ENCODE data around the gene ZC3H12A.
A peak's percentile ranks its signal among the peaks of the same experiment; 100 is the strongest.
"Not testable (repeated sequence)": the region's sequence is repeated elsewhere in the genome, so short reads cannot be mapped to it uniquely, and the experiment has no call there.

Gene ZC3H12A

GRCh38 chr1:37479255-37480124, 5.1 kb downstream of the ZC3H12A start:
- peak; percentile 88 for DNase-seq

DNA sequence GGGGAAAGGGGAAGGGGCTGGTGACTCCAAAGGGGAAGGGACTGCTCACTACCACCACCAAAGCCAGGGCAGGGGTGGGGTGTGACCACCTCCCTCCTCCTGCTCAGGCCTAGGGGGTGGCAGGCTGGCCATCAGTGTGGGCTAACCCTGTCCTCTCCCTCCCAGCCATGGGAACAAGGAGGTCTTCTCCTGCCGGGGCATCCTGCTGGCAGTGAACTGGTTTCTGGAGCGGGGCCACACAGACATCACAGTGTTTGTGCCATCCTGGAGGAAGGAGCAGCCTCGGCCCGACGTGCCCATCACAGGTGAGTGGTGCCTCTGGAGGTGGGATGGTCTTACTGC, 5.7 kb downstream of the ZC3H12A start:
- DNase-seq = no peak

DNA sequence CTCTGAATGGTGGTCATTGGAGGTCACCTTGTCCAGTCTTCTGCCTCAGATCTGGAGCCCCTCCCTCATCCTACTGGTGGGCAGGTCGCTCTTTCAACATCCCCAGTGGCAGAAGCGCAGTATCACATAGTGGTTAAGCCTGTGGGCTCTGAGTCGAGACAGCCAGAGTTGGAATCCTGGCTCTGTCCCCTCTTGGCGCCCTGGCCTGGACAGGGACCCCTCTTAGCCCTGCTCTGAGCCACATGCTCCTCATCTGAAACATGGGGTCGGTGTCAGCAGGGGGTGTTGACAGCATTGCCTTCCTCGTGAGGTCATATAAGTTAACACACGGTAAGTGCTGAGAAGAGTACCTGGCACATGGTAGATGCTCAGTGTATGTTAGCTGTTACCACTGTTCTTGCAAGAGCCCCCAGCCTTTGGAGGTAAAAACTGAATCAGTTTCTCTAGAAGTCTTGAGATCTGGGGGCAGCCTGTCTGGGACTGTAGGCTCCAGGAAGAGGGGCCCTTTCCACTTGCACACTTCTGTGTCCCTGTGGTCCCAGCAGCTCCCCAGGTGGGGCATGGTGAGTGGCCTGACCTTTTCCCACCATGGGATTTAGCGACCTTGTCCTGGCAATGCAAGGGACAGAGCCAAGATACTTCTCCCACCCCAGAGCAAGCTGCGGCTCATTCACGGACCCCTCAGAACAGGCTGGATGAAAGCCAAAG, 6.4 kb downstream of the ZC3H12A start:
- no peak for DNase-seq

GRCh38 chr1:37481289-37482003, 7.1 kb downstream of the ZC3H12A start:
- no peak for DNase-seq

DNA sequence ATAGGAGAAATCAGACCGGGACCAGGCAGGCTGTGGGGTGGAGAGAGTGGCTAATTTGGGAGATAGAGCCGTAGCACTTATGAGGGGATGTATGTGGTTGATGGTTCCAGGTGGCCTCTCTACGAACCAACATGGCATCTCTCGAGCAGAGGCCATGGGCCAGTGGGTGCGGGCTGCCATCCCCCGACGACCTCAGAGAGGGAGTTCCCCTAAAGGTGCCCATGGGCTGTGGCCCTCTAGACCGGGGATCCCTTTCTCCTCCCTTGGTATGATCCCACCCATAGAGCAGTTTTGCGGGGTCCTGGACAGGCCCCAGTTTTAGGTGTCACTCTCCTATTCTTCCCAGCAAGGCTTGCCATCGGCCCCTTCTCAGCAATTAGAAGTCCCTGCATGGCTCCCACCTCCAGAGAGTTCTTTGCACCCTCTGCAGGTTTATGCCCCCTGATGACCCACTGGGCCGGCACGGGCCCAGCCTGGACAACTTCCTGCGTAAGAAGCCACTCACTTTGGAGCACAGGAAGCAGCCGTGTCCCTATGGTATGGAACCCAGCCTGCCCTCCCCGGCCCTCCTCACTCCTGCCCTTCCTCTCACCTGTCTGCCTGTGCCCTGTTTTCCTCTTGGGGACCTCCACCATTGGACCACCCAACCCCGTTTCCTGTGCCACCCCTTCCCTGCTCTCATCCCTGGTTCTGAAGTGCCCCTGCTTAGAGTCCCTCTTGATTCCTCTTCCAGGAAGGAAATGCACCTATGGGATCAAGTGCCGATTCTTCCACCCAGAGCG, 7.8 kb downstream of the ZC3H12A start:
- DNase-seq = no peak

DNA sequence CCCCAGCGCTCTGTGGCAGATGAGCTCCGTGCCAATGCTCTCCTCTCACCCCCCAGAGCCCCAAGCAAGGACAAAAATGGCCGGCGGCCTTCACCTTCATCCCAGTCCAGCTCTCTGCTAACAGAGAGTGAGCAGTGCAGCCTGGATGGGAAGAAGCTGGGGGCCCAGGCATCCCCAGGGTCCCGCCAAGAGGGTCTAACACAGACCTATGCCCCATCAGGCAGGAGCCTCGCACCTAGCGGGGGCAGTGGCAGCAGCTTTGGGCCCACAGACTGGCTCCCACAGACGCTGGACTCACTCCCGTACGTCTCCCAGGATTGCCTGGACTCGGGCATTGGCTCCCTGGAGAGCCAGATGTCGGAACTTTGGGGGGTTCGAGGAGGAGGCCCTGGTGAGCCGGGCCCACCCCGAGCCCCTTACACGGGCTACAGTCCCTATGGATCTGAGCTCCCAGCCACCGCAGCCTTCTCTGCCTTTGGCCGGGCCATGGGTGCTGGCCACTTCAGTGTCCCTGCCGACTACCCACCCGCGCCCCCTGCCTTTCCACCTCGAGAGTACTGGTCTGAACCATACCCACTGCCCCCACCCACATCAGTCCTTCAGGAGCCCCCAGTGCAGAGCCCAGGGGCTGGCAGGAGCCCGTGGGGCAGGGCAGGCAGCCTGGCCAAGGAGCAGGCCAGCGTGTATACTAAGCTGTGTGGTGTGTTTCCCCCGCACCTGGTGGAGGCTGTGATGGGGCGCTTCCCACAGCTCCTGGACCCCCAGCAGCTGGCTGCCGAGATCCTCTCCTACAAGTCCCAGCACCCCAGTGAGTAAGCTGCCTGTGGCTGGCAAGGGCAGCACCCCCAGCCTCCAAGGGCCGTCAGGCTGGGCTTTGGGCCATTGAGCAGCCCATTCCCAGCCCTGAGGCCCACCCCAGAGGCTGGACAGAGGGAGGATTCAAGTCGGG, 8.7 kb downstream of the ZC3H12A start:
- no peak for DNase-seq

DNA sequence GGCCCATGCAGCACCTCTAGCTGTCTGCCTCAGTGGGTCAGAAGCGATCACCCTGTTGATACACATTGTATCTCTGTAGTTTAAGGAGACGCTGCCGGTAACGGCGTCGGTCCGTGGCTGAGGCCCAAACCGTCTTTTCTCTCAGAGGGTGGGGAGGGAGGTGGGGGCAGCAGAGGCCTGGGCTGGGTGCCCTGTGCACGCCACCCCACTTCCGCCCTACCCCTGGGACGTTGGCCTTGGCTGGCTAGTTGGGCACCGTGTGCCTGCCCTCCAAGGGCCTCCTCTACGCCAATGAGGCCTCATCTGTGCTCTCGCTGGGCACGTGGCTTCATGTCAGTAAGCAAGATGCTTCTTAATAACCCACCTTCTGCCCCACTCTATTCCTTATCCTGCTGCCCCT, 9.4 kb downstream of the ZC3H12A start:
- no peak for DNase-seq

GRCh38 chr1:37484325-37485051, 10.1 kb downstream of the ZC3H12A start:
- DNase-seq = no peak

GRCh38 chr1:37485902-37486679, 11.7 kb downstream of the ZC3H12A start:
- DNase-seq = no peak

- DNase-seq = peak; percentile 83
Measured at GRCh38 chr1:37486680-37487618, 12.6 kb downstream of the ZC3H12A start.

- no peak for DNase-seq
Measured at GRCh38 chr1:37487619-37487984, 13.2 kb downstream of the ZC3H12A start.

DNA sequence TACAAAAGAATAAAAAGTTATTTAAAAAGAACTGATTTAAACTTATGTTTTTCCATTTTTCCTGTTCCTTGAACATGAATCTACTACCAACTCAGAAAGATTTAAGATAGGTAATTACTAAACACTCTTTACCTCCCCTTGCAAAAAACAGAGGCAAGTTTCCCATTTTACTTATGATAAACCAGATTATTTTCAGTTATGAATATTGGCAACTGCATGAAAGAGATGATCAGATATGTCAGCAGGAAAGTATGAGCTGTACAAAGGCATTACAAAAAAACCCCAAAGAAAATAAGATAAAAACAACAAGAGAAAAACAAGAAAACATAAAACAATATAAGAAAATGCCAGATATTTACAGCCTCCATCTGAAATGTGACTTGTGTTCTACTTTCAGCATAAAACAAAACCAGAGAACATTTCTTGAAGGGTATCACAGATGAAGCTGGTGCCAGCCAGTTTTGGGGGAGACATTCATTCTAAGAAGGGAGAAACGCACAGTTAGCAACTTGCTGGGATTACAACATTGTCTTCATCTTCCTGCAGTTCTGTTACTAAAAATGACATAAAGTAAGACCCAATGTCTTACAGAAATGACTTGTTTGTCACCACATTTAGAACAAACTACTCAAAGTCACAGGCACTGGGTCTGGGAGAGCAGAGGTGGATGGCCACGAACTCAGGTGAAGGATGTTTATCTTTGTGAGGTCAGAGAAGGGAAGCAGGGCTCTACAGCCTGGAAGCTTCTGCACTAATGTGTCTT, 19.1 kb downstream of the ZC3H12A start:
- DNase-seq = no peak

- DNase-seq = no peak
Measured at GRCh38 chr1:37495875-37496274, 21.5 kb downstream of the ZC3H12A start.

DNA sequence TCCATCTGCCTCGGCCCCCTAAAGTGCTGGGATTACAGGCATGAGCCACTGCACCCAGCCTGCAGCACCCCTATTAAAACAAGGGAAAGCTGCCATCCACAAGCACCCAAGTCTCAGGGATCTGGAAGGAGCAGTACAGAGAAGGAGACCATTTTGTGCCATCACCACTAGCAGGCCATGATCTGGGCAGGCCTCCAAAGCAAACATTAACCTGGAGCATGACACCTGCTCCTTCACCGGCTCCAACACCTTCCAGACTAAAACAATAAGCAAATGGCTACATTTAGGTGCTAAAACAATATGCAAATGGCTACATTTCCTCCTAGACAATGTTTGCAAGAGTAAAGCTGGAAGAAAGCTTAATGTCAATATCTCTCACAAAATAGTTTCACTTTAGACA, 23.5 kb downstream of the ZC3H12A start:
- no peak for DNase-seq

- no peak for DNase-seq
Measured at GRCh38 chr1:37498872-37499617, 24.7 kb downstream of the ZC3H12A start.

GRCh38 chr1:37501661-37502060, 27.3 kb downstream of the ZC3H12A start:
- DNase-seq = no peak

DNA sequence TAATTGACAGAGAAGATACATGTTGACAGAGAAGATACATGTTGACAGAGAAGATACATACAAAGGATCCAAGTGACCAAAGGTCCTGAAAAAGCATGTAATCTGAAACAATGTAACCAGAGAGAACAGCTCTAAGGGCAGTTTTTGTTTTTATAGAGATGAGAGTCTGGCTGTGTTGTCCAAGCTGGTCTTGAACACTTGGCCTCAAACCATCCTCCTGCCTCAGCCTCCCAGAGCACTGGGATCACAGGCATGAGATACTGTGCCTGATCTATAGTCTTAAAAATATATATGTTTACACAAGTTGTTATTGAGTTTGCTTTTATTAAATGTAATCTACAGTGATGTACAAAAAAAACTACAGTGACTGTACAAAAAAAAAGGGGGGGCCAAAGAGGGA, 27.7 kb downstream of the ZC3H12A start:
- DNase-seq = no peak

DNA sequence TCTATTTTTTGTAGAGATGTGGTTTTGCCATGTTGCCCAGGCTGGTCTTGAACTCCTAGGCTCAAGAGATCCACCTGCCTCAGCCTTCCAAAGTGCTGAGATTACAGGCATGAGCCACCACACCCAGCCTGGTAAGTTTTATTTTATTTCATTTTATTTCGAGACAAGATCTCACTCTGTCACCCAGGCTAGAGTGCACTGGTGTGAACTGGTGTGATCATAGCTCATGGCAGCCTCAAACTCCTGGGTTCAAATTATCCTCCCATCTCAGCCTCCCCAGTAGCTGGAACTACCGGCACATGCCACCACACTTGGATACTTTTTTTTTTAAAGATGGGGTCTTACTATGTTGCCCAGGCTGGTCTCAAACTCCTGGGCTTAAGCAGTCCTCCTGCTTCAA, 28.4 kb downstream of the ZC3H12A start:
- not testable (repeated sequence) for DNase-seq
